Activated T-cell treated with anti-CD3 and anti-CD28 coated beads, Interleukin-2, amount 50 U/mL, for 48 hours (primary cell): Measurements from ENCODE around the gene ATP10A.

Experiments used
- DNase-seq, 2 experiments: peaks; one replicate each; pipeline ENCODE4 v3.0.0-alpha.2; 2020

The ATP10A gene

DNA sequence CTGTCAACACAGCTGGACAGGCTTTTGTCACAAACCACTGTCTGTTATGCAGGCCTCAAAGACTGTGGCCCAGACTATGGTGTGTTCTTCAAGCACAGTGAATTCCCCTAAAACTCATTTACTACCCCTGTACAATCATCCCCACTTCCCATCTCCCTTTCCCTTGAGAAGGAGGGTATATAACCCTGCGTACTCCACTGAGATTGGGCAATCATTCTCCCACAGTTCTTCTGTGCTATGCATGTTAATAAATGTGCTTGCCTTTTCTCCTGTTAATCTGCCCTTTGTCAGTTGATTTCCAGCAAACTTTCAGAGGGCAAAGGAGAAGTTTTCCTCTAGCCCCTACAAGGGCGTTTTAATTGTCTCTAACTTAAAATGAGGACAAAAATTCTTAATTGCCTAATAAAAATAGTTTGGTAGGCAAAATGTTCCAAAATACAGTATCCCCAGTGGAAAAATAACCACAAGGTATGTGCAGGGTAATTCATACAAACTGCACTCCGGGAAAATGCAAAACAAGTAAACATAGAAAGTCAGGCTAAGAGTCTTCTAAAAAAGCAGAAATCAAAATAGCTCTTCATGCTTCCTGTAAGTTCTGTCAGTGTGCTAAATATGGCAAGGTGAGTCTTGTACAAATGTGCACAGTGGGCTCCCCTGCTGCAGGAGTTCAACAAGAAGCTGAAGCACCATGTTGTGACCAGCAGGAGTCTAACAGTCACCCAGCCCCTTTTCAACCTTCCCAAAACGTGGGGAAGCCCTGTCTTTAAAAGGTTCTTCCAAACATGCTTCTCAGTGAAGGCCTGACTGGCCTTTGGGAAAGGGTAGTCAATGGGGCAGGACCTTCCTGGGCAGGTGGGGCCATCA is 10.2 kb downstream of the ATP10A start:
- no peak for DNase-seq

DNA sequence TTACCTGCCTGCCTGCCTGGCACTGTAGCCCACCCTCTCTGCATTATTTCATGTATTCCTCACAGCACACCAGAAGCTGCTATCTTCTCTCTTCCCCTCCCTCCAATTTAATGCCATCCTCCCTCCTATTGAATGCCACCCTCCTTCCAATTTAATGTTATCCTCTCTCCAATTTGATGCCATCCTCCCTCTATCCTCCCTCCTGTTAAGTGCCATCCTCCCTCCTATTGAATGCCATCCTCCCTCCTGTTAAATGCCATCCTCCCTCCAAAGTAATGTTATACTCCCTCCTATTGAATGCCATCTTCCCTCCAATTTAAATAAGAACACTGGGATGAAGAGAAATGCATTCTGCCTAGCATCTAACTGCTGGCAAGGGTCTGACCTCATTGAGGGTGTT is 11.1 kb downstream of the ATP10A start:
- no peak for DNase-seq

DNA sequence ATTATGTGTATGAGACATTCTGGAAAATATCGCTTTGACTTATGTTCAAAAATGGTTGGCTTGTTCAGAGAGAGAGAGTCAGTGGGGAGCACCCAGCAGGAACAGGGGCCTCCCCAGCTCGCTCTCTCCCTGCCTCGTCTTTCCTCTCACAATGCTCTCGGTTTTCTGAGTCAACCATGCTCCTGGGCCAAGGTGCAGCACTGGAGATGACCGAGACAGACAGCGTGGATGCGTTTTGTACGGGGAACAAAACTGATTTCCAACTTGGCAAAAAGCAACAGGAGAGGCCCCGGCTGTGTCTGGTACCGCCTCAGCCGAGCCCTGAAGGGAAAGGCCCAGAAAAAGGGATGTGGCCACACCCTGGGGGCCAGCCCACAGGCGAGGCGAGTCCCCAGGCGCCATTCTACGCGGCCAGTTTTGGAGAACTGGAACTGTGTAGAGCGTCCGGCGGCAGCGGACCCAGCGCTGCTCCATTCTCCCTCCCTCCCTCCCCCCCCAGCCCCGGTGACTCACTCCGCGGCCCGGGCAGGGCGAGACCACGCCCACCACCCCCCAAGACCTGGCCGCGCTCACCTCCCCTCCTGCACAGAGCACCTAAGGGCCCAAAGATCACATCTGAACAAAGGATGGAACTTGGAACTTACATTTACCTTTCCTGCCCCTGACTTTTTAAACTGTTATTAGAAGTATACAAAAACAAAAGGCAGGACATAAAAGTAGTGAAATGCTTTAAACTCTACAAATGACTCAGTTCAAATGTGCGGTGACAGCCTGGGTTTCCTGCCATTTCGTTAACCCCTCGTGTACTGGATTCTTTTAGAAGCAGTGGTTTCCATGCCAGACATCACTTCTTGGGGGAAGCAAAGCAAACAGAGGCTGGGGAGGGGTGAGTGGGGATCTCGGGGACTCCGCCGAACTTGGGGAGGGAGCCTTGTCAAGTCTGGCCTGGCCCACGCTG is 12.7 kb downstream of the ATP10A start:
- peak; percentile 80 to 83 for DNase-seq

DNA sequence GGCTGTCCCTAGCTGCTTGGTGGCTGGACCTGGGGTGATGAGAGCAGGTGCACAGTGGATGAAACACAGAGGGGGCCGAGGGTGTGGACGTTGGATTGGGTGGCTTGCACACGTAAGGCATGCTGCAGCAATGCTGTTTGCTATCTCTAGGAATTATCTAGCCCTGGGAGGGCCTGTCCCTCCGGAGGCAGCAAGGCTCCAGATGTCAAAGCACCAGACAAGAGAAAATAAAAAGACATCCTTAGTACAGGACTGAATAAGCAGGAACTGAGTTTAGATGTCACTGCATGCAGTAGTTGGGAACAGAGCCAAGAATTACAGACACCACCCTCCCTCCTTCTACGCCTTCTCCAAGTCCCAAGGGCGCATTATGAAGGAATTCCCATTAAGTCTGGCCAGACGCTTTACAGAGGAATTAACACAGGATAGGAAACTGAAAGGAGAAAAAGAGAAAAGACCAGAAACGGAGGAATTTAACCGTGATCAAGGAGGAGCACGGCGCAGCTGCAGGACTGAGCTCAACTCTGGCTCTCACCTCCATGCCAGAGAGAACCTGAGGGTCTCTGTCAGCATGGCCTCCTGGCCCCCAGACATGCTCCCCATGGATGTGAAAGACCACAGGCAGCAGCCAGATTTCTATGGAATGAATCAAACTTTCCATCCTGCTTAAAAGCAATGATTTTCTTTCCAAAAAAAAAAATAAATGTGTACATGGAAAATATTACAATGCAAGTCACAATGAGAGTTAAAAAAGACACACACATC is 13.8 kb downstream of the ATP10A start:
- DNase-seq: peak; percentile 58

DNA sequence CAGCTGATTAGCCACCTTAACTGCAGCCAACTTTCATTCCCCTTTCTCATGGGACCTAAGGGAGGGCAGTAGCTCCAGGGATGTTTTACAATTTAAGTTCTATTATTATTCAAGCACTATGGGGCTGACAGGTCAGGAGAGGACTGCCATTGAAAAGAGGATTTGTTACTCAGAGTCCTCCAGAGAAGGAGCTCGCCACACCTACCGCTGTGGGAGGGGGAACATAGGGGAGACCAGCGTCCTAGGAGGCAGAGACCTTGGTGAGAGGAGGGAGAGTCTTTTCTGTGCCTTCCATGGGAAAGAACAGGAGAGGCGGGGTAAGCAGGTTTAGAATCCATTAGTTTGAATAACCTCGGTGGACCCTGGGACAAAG is 14.4 kb downstream of the ATP10A start:
- DNase-seq: no peak

DNA sequence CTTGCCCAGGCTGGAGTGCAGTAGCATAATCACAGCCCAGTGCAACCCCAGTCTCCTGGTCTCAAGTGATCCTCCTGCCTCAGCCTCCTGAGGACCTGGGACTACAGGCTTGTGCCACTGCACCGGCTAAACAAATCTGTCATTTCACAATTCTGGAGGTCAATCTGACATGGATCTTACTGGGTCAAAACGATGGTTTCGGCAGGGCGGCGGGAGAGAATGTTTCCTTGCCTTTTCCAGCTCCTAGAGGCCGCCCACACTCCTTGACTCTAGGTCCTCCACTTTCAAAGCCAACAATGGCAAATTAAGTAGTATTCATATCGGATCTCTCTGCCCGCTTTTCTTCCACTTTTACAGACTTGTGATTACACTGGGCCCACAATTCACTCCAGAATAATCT is 14.8 kb downstream of the ATP10A start:
- DNase-seq: no peak

DNA sequence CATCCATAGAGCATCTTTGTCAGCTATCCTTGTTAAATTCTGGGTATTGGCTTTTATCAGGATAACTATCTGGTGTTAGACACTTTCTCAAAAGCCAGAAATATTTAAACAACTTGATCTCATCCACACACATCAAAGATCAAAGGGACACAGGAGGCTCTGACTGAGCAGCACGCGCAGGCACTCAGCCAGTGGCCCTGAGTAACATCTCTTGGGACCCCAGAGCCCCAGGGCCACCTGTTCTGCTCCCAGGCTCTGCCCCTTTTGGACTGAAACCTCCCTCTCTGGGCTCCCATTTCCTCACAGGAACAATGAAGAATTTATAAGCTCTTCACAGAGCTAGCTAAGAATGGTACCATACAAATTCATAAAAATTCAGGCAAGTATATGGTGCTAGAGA is 16.1 kb downstream of the ATP10A start:
- DNase-seq: peak in 1 of 2 experiments; percentile 40

DNA sequence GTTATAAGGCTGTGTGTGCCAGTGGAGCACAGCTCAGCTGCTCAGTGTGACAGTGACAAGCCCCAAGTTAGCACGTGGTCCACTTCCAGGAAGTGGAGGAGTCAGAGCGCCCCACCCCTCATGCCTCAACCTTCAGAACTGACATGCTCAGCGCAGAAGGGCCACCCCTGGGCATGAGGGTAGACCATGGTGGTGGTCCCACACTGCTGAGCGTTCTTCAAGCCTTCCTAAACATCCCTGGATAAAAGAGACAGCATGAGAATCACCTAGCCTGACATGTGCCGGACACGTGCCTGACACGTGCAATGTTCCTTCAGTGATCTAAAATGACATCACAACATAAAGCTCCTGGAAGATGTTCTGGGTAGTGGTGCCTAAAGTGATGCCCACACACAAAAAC is 16.8 kb downstream of the ATP10A start:
- peak; percentile 78 to 82 for DNase-seq

DNA sequence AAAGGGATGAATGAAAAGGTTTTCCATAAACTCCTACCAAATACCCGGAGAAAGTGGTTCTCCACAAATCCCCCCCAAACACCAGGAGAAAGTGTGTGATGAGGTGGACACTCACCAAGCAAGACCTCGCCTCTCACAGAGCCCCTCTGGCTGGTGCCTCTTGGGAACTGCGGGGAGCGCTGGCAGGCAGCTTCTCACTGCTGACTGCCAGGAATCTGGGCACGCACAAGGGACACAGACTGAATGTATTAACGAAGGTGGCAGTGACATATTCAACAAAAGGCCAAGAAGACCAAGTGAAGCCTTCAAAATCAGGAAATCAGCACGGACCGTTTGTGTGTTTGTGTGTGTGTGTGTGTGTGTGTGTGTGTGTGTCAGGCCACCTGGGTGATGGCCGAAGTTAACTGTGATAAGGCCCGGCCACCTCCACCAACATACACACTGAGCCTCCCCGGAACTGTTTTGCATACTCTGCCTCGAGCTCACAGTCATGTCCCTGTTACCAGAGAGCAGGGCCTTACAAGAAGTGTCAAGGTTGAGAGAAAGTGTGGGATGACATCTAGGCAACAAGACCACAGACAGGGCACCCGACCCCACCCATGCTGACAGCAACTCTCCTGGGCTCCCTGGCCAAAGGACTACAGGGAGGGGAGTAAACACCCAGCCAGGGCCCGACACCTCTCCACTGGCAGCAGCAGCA is 18.0 kb downstream of the ATP10A start:
- peak in 1 of 2 experiments; percentile 42 for DNase-seq

DNA sequence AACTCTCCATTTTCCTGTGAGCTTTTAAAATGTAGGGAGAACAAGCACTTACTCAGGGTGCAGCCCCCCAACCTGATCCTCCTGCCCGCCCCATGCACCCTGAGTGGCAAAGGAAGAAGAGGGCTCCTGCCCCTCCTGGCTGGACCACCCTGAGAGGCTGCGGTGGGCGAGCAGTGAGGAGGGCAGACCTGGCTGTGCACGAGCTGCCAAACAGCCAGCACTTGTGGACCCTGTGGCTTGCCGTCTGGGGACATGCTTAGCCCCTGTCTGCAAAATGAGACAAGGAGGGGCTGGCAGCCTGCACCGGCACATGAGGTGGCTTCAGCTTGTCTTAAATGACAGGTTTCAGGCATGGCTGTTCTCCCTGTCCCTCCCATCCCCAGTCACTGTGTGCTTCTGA is 18.6 kb downstream of the ATP10A start:
- DNase-seq: no peak

DNA sequence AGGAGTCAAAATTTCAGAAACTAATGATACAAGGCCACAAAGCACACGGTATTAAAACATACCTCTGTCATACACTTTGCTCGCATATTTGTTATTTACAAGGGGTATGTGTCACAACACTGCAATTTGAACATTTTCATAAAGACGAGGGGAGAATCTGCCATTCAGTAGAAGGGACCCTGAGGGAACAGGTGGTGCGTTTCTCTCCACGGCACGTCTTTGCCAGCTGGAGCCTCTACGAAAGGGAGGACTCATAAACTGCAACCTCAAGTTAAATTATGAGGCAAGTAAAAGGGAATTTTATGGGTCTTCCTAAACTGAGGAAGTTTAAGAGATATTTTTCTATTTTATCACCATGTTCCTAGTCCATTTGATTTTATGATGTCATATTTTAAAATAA is 19.1 kb downstream of the ATP10A start:
- DNase-seq: no peak

DNA sequence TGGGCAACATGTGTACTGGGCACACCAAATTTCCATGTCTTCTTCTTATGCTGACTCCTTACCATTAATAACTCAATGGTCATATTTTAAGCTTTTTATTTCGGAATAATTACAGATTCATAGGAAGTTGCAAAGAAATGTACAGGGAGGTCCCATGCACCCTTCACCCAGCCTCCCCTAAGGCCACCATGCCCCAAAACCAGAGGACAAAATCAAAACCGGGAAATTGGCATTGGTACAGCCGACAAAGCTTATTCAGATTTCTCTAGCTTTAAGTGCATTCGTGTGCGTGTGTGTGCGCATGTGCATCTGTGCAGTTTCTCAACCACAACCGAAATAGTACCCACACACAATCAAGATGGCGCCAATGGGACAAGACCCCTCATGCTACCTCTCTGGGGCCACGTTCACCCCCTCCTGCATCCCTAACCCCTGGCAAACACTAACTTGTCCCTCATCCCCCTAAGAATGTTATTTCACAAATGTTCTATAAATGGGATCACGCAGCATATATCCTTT is 23.4 kb downstream of the ATP10A start:
- no peak for DNase-seq

DNA sequence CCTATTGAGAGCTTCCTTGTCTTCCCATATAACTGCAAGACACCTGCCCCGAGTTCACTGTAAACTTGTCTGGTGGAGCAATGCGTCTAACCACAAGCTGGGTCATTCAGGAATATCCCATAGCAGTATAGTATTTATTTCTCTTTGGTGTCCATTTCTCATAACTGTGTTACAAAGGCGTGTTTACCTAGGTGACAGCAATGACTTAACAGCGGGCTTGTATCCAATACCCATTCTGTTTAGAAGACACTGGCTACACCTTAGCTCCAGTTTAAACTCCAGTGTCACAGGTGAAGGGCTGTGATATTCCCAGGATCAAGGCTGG is 24.3 kb downstream of the ATP10A start:
- DNase-seq: no peak

DNA sequence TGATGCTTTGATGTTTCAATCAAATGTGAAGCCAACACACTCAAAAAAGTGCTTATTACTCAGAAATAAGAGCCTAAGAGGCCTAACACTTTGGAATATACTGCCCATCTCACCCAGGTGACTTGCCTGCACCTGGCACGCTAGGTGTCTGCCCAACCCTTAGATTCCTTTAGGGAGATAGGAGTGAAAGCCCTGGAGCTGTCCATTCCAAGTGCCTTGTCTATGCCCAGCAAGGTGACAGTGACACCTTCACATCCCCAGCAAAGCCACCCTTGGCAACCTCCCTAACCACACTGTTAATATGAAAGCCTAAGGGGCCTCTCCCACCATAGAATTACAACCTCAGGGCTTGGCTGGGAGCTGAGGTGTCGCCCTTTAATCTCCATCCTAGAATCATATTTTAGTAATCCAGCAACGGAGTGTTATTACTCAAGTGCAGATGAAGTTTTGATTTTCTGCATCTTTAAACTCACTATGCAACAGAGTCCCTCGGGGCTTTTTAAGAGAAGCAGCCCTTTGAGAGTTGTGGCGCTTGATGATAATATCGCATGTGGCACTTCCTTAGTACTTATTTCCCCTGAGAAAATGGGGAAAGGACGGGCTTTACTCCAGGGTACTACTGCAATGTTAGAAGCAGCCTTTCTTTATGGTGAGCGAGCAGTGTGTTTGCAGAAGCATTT is 24.8 kb downstream of the ATP10A start:
- peak in 1 of 2 experiments; percentile 45 for DNase-seq

DNA sequence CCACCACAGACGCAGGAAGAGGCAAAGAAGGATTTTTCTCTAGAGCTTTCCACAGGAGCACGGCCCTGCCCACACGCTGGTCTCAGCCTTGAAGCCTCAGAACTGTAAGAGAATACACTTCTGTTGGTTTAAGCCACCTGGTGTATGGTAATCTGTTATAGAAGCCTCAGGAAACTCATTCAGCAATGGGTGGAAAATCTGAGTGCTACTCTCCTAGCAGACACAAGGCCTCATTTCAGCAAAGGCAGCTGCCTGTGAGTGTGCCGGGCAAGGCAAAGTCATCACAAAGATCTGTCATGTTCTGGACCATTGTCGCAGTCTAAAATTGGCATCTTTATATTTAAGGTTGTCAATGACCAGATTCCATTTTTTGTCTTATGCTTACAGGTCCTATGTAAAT is 31.0 kb downstream of the ATP10A start:
- peak in 1 of 2 experiments; percentile 38 for DNase-seq

DNA sequence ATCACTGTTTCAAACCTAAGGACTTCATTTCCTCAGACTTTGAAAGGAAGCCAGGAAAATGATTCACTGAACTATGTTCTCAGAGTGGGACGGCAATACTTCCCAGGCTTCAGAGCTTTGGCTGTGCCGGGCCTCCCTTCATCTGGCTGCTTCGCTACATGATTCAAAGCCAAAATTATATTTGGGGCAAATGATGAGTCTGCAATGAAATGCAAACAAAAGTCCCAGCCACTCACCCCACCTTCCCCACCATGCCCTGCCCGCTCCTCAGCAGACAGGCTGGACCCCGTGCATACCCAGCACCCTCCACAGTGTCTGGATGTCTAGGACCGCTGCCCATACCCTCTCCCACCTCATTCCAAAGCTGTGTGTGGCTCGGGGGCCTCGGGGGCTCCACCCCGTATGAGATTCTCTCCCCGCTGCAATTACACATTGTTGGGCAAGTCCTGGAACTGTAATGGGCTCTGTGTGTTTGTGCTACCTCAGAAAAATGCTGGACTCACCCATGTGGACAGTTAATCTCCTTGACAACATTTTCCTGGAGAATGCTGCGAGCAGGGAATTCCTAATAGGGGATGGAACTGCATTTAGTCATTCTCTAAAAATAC is 32.2 kb downstream of the ATP10A start:
- DNase-seq: no peak

DNA sequence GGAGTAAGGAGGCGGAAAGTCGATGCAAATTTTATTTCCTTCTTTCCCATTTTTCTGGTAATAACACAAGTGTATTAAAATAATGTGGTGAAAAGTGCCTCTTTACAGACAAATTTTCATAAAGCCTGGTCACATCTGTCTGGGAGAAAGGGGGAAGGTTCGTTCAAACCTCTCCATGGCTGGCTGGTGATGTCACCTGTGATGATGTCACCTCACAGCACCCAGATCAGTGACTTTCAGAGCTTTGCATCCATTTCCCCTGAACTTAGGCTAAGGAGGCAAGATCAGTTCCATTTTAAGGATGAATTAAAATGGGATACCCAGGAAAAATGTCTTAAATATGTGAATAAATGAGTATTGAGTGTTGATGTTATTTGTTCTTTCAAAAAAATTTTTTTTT is 34.1 kb downstream of the ATP10A start:
- DNase-seq: no peak

DNA sequence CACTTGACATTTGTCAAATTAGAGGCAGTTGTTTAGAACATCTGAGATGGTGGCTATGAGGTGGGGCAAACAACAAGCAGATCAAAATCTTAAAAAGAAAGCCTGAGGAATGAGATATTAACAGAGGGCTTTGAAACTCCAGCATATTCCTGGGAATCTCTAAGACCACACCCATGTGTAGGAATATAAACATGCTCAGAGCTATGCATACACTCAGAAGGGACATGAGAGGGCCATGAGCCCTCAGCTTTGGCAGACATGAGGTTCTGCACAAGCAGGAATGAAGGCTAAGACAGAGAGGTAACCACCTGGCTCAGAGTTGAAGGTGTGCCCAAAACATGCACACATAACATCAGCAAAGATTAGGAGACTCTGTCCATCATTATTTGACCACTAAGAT is 37.9 kb downstream of the ATP10A start:
- DNase-seq: no peak

DNA sequence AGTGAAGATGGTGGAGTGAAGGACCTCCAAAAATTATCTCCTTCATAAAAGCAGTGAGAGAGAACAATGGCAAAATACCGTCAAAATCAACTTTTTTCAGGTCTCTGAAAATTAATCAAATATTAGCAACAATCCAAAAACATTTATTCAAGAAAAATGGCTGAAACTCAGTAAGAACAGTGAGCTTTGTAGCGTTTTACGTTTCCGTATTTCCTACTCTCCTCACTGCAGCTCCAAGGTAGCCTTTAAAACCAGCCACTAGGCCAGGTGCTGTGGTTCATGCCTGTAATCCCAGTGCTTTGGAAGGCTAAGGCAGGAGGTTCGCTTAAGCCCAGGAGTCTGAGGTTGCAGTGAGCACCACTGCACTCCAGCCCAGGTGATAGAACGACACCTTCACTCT is 38.5 kb downstream of the ATP10A start:
- DNase-seq: no peak

DNA sequence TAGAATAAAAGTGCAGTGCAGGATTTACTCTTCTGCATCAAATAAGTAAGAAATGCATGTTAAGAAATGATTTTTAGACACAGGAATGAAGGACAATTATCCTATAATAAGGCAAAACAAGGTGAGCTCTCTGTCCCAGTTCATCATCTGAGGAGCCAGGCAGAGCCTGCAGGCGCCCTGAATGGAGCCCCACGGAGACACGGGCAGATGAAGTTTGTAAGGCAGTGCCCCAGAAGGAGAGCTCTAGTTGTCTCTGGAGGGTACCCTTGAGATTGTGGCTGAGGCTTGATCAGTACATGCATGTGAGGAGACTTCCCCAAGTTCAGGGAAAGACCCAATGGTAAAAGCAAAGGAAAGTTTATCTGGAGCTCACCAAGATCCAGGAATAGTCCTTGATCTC is 50.3 kb downstream of the ATP10A start:
- DNase-seq: no peak

DNA sequence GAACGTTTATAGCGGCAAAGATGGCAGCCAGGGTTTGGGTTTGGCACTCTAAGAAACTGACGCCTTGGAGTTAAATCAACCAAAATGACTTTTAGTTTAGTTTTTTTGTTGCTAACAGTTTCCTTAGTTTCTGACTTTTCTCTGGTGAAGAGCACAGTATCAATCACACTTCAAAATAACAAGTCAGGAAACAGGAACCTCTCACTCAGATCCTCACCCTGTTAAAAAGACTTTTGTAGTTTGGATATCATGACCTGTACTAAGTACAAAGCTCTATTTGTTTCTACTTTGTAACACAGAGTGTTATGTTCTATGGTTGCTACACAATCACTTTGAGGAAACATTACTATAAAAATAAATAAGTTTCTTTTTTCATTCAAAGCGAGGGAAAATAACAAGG is 51.1 kb downstream of the ATP10A start:
- no peak for DNase-seq
